ENCODE data around the gene GALNT16. TPM values are rescaled to one million over a fixed set of nuclear protein-coding genes. Genes with fewer than 3 reads are reported as not detected.

The GALNT16 gene
- total RNA-seq, 1 donor from 2014 or later = 0.96 TPM

- DNase-seq (ENCODE audit: low spot score) = no peak
These were observed 144.5 kb downstream of the GALNT16 start for GRCh38 chr14:69404478-69404877.

- no peak for DNase-seq (ENCODE audit: low spot score)
These were observed 144.9 kb downstream of the GALNT16 start for GRCh38 chr14:69404883-69405282.

GRCh38 chr14:69405762-69406161, 145.8 kb downstream of the GALNT16 start:
- no peak for DNase-seq (ENCODE audit: low spot score)

Other genes with a start within 250 kb of the GALNT16 start
- gene DCAF5, start 107.0 kb upstream of the GALNT16 start, total RNA-seq (ENCODE audit: insufficient read depth, low replicate concordance) = 21.2 TPM
- 13.7 TPM for gene EXD2, start 68.7 kb upstream of the GALNT16 start, total RNA-seq (ENCODE audit: insufficient read depth, low replicate concordance)
- 41.9 TPM for gene ERH, start 138.1 kb downstream of the GALNT16 start, total RNA-seq (ENCODE audit: insufficient read depth, low replicate concordance)
- 88.8 TPM for gene SLC39A9, start 138.5 kb downstream of the GALNT16 start, total RNA-seq (ENCODE audit: insufficient read depth, low replicate concordance)
- gene PLEKHD1, start 224.6 kb downstream of the GALNT16 start, total RNA-seq (ENCODE audit: insufficient read depth, low replicate concordance) = 3.1 TPM

Data from umbilical cord (tissue), 2 donors.